NCI-H69 (cell line): ENCODE data around the gene FANCD2OS.
"Not testable (repeated sequence)": the region's sequence is repeated elsewhere in the genome, so short reads cannot be mapped to it uniquely, and the experiment has no call there.

ENCODE experiments used
- DNase-seq: peaks from one replicate; lab custom pipeline; 2025; lab: John Stamatoyannopoulos, UW

Gene FANCD2OS

GRCh38 chr3:10091387-10091786, 16.7 kb downstream of the FANCD2OS start:
- DNase-seq: not testable (repeated sequence)

GRCh38 chr3:10090774-10091173, 17.3 kb downstream of the FANCD2OS start:
- not testable (repeated sequence) for DNase-seq

- no peak for DNase-seq
Measured at GRCh38 chr3:10090179-10090578, 17.9 kb downstream of the FANCD2OS start.

DNA sequence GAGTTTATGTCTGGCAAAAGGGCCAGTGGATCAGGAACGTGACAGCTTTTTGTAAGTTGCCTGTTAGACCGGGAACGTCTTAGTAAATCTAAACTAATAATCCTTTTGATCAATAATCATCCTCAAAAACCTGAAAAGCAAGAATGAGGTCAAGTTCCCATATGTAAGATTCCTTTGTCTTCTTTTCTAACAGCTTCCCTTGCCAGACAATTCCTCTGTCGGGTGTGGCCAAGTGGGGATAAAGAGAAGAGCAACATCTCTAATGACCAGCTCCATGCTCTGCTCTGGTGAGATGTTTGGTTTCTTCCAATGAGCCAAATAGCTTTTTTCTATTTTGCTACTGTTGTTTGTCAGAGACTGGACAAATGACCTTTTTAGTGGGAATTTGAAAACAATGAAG, 19.8 kb downstream of the FANCD2OS start:
- DNase-seq: no peak

GRCh38 chr3:10085738-10086137, 22.3 kb downstream of the FANCD2OS start:
- DNase-seq: no peak

DNA sequence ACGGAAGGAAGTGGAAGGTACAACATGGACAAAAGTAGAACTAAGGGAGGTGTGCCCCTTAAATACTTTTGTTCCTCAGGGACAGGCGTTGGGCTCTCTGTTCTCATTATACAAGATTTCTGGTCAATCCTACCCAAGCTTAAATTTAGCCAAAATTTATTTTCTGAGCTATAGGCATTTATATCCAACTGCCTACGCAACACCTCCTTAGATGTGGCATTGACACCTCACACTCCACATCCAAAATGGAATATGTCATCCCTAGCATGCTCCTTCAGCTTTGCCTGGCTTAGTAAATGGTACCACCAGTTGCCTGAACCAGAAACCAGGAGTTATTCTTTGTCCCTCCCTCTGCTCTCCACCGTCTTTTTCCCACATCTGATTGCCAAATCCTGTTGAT, 26.2 kb downstream of the FANCD2OS start:
- no peak for DNase-seq

GRCh38 chr3:10074666-10075065, 33.4 kb downstream of the FANCD2OS start:
- no peak for DNase-seq

DNA sequence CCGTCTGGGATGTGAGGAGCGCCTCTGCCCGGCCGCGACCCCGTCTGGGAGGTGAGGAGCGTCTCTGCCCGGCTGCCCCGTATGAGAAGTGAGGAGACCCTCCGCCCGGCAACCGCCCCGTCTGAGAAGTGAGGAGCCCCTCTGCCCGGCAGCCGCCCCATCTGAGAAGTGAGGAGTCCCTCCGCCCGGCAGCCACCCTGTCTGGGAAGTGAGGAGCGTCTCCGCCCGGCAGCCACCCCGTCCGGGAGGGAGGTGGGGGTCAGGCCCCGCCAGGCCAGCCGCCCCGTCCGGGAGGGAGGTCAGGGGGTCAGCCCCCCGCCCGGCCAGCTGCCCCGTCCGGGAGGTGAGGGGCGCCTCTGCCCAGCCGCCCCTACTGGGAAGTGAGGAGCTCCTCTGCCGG, 38.0 kb downstream of the FANCD2OS start:
- DNase-seq: not testable (repeated sequence)

- no peak for DNase-seq
Measured at GRCh38 chr3:10055097-10055496, 53.0 kb downstream of the FANCD2OS start.
